Trophoblast cell (in vitro differentiated cells and primary cell): ENCODE data around the gene VEPH1.

Experiments
- DNase-seq, 2 donors: peaks; one replicate each; pipeline ENCODE4 v3.0.0-alpha.2; 2016
- H2AFZ ChIP-seq: 2 replicates; pipeline ENCODE4 v1.6.1; 2013; ENCODE audit warnings: low read length, moderate library complexity, mild to moderate bottlenecking; ENCODE audit not compliant: insufficient read depth, poor library complexity
- H2AK5ac ChIP-seq: 2 replicates; pipeline ENCODE4 v1.6.1; 2013; ENCODE audit warnings: mild to moderate bottlenecking, low read length
- H2BK120ac ChIP-seq: 2 replicates; pipeline ENCODE4 v1.6.1; 2013; ENCODE audit warnings: low read length, mild to moderate bottlenecking, moderate library complexity; ENCODE audit not compliant: insufficient read depth, poor library complexity
- H2BK12ac ChIP-seq: 2 replicates; pipeline ENCODE4 v1.6.1; 2013; ENCODE audit warnings: mild to moderate bottlenecking, low read length, moderate library complexity
- H2BK5ac ChIP-seq: 2 replicates; pipeline ENCODE4 v1.6.1; 2013; ENCODE audit warnings: low read length, low read depth, moderate library complexity, mild to moderate bottlenecking; ENCODE audit not compliant: poor library complexity
- H3K14ac ChIP-seq: 2 replicates; pipeline ENCODE4 v1.6.1; 2013; ENCODE audit warnings: mild to moderate bottlenecking, low read length
- H3K18ac ChIP-seq: 2 replicates; pipeline ENCODE4 v1.6.1; 2013; ENCODE audit warnings: mild to moderate bottlenecking, low read length
- H3K23ac ChIP-seq: 2 replicates; pipeline ENCODE4 v1.6.1; 2013; ENCODE audit warnings: low read length
- H3K27ac ChIP-seq: 2 replicates; pipeline ENCODE4 v1.5.1; 2013; ENCODE audit warnings: low read depth, mild to moderate bottlenecking, inconsistent platforms, low read length, moderate library complexity
- H3K27me3 ChIP-seq: 2 replicates; pipeline ENCODE4 v1.6.1; 2013; ENCODE audit warnings: inconsistent platforms, mild to moderate bottlenecking, low read length, moderate library complexity; ENCODE audit not compliant: insufficient read depth
- H3K36me3 ChIP-seq, 2 experiments: 1 replicate in 1 of 2; 2 replicates in 1 of 2; pipeline ENCODE4 v1.6.1; 2013; ENCODE audit warnings: low read length in 2 of 2, mild to moderate bottlenecking in 2 of 2, moderate library complexity in 1 of 2; ENCODE audit not compliant: insufficient read depth in 2 of 2, control insufficient read depth in 1 of 2
- H3K4ac ChIP-seq: 2 replicates; pipeline ENCODE4 v1.6.1; 2013; ENCODE audit warnings: low read depth, mild to moderate bottlenecking, low read length, moderate library complexity
- H3K4me1 ChIP-seq, 2 experiments: 1 replicate in 1 of 2; 2 replicates in 1 of 2; pipeline ENCODE4 v1.6.1; 2013; ENCODE audit warnings: low read length in 2 of 2, mild to moderate bottlenecking in 2 of 2, moderate library complexity in 1 of 2; ENCODE audit not compliant: insufficient read depth in 2 of 2, control insufficient read depth in 1 of 2
- H3K4me2 ChIP-seq: 2 replicates; pipeline ENCODE4 v1.6.1; 2013; ENCODE audit warnings: inconsistent platforms, mild to moderate bottlenecking, low read length, moderate library complexity
- H3K4me3 ChIP-seq: 2 replicates; pipeline ENCODE4 v1.5.1; 2013; ENCODE audit warnings: mild to moderate bottlenecking, low read depth, low read length, inconsistent platforms
- H3K79me1 ChIP-seq: one replicate; pipeline ENCODE4 v1.6.1; 2013; ENCODE audit warnings: low read length
- H3K79me2 ChIP-seq: 2 replicates; pipeline ENCODE4 v1.6.1; 2013; ENCODE audit warnings: low read length, mild to moderate bottlenecking; ENCODE audit not compliant: control insufficient read depth, insufficient read depth, poor library complexity
- H3K9ac ChIP-seq: 2 replicates; pipeline ENCODE4 v1.6.1; 2013; ENCODE audit warnings: mild to moderate bottlenecking, low read length
- H3K9me3 ChIP-seq: 2 replicates; pipeline ENCODE4 v1.6.1; 2013; ENCODE audit warnings: low read depth, mild to moderate bottlenecking, control low read depth, inconsistent platforms, low read length; ENCODE audit not compliant: insufficient read depth
- H4K12ac ChIP-seq: 2 replicates; pipeline ENCODE4 v1.6.1; 2013; ENCODE audit warnings: low read depth, mild to moderate bottlenecking, low read length, moderate library complexity
- H4K8ac ChIP-seq: 2 replicates; pipeline ENCODE4 v1.6.1; 2013; ENCODE audit warnings: low read depth, mild to moderate bottlenecking, low read length, moderate library complexity
- H4K91ac ChIP-seq: one replicate; pipeline ENCODE4 v1.6.1; 2013; ENCODE audit warnings: low read depth, mild to moderate bottlenecking, low read length, moderate library complexity
- WGBS: extraction: QIAGEN DNeasy Blood & Tissue Kit; methylation state at CpG from one replicate; pipeline ENCODE4 v1.1.7; 2013; ENCODE audit warnings: missing lambda C conversion rate; ENCODE audit not compliant: insufficient read length, insufficient coverage; ENCODE audit errors: extremely low coverage; 5-methylcytosine and 5-hydroxymethylcytosine counted together

Gene VEPH1

DNA sequence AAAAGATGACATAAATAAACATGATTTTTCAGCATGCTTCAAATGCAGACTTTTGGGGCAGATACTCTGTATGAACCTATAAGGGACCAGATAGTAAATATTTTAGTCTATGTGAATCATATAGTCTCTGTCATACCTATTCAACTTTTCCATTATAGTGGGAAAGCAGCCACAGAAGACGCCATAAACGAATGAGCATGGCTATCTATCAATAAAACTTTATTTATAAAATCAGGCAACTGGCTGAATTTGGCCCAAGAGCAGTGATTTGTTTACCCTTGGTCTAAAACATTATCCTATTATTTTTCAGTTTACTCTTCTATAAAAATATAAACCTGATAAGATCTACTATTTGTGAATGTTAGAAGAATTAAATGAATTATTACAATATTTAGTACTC lies 25.9 kb upstream of the VEPH1 start:
- H3K4ac ChIP-seq = no peak overlapping the region
- no peak overlapping the region for H2BK120ac ChIP-seq
- peaks cover 0 to 2% of the 10 kb centered on the region in 2 experiments for H3K4me1 ChIP-seq
- no peak overlapping the region for H3K23ac ChIP-seq
- H3K27me3 ChIP-seq = no peaks in the 10 kb centered on the region
- H3K79me2 ChIP-seq = no peaks in the 10 kb centered on the region
- H3K9ac ChIP-seq = no peak overlapping the region
- no peak overlapping the region for H2AFZ ChIP-seq
- H3K4me3 ChIP-seq = no peak overlapping the region
- no peak overlapping the region for H3K4me2 ChIP-seq
- no peak for DNase-seq
- H4K91ac ChIP-seq = no peak overlapping the region
- H3K9me3 ChIP-seq = no peaks in the 10 kb centered on the region
- no peaks in the 10 kb centered on the region for H3K79me1 ChIP-seq
- H2BK5ac ChIP-seq = no peak overlapping the region
- H3K18ac ChIP-seq = no peak overlapping the region
- no peak overlapping the region for H3K27ac ChIP-seq
- H3K14ac ChIP-seq = no peak overlapping the region
- H2AK5ac ChIP-seq = no peak overlapping the region
- no peak overlapping the region for H2BK12ac ChIP-seq
- WGBS = no CpG with 5 or more reads among the region's 2 CpGs
- no peak overlapping the region for H4K12ac ChIP-seq
- H3K36me3 ChIP-seq = no peaks in the 10 kb centered on the region
- no peak overlapping the region for H4K8ac ChIP-seq

DNA sequence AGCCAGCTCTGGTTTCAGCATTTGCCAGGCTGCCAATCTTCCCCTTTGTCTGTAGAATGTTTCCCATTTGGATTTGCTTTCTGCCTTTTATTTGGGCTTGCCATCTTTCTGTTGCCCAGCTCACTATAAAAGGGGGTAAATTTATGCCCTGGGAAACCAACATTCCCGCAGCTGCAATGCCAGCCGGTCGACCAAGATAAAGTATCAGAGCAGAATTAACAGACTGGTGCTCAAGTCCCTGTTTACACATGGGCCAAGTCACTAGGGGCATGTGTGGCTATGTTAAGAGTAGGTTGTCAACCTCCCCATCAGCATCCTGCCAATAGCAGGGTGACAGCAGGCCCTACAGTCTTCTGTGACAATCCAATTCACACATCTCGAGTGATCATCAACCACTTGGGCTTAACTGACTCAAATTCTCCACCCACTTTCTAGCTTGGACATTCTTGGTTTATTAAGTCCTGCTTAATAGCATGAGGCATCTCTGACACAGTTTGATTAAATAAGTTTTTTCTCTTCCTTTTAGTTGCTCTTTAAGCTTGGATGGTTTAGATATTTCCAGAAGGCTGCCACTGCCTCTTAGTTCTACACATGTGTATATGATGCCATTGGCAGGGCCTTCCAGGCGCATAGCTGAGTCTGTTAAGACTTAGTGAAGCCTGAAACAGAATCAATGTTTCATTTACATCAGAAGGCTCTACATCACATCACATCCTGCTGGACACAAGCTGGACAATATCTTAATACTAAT lies 24.1 kb upstream of the VEPH1 start:
- Histone ChIP-seq H2BK12ac (no peak overlapping the region), H3K23ac (no peak overlapping the region), H3K9ac (no peak overlapping the region), H3K27me3 (no peaks in the 10 kb centered on the region), H3K18ac (no peak overlapping the region), H2BK120ac (no peak overlapping the region), H3K4me2 (no peak overlapping the region), H2AK5ac (no peak overlapping the region), H3K4me1 (peaks cover 0 to 2% of the 10 kb centered on the region in 2 experiments), H3K27ac (no peak overlapping the region), H3K79me1 (no peaks in the 10 kb centered on the region), H4K91ac (no peak overlapping the region), H3K9me3 (no peaks in the 10 kb centered on the region), H3K36me3 (no peaks in the 10 kb centered on the region), H2BK5ac (no peak overlapping the region), H4K8ac (no peak overlapping the region), H3K4me3 (no peak overlapping the region), H2AFZ (no peak overlapping the region), H4K12ac (no peak overlapping the region), H3K4ac (no peak overlapping the region), H3K79me2 (no peaks in the 10 kb centered on the region), H3K14ac (no peak overlapping the region)
- no CpG with 5 or more reads among the region's 5 CpGs for WGBS
- no peak for DNase-seq

DNA sequence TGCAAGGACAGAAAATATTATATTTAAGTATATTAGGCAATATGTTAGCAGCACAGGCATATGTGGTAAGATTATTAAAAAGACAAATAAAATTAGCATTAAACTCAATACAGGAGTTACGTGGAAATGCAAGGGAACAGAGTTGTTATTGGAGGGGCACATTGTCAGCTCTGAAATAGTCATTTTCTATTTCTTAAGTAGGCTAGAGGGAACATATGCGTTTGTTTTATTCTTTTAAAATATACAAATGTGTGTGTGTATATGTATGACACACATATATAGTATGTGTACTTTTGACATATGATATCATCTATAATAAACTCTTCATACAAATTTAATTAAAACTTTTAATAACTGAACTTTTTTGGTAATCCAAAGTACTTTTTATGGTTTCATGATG lies 22.8 kb upstream of the VEPH1 start:
- no peak overlapping the region for H3K9ac ChIP-seq
- H3K4ac ChIP-seq = no peak overlapping the region
- H3K4me2 ChIP-seq = no peak overlapping the region
- H3K79me1 ChIP-seq = no peaks in the 10 kb centered on the region
- H4K12ac ChIP-seq = no peak overlapping the region
- no peaks in the 10 kb centered on the region for H3K27me3 ChIP-seq
- H2AFZ ChIP-seq = no peak overlapping the region
- H4K8ac ChIP-seq = no peak overlapping the region
- DNase-seq = no peak
- no peak overlapping the region for H2BK12ac ChIP-seq
- H3K14ac ChIP-seq = no peak overlapping the region
- no peaks in the 10 kb centered on the region for H3K36me3 ChIP-seq
- H4K91ac ChIP-seq = no peak overlapping the region
- no peak overlapping the region for H2BK5ac ChIP-seq
- H3K27ac ChIP-seq = no peak overlapping the region
- no peaks in the 10 kb centered on the region for H3K9me3 ChIP-seq
- no CpG with 5 or more reads among the region's 2 CpGs for WGBS
- no peak overlapping the region for H3K18ac ChIP-seq
- H2AK5ac ChIP-seq = no peak overlapping the region
- H3K79me2 ChIP-seq = no peaks in the 10 kb centered on the region
- H3K4me1 ChIP-seq = no peaks in the 10 kb centered on the region
- H3K23ac ChIP-seq = no peak overlapping the region
- H2BK120ac ChIP-seq = no peak overlapping the region
- no peak overlapping the region for H3K4me3 ChIP-seq

DNA sequence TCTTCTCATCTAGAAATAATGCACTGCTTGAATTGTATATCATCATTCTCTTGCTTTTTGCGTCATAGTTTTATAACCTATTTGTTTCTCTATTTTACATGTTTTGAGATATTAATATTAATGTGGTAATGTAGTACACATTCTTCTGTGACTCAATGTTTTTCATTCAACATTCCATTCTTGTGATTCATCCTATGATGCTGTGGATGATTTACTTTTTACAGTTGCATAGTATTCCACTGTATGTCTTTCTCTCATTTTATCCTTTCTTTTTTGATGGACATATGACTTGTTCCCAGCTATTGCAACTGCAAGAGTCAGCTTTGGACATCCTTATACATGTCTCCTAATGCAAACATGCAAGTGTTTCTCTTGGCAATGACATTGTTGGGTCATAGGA lies 20.6 kb upstream of the VEPH1 start:
- no CpG with 5 or more reads among the region's 1 CpG for WGBS
- Histone ChIP-seq H3K4me2 (no peak overlapping the region), H2AFZ (no peak overlapping the region), H3K9me3 (no peaks in the 10 kb centered on the region), H2BK12ac (no peak overlapping the region), H3K4me1 (no peaks in the 10 kb centered on the region), H3K79me1 (no peaks in the 10 kb centered on the region), H3K27ac (no peak overlapping the region), H3K4ac (no peak overlapping the region), H3K14ac (no peak overlapping the region), H2AK5ac (no peak overlapping the region), H2BK5ac (no peak overlapping the region), H4K12ac (no peak overlapping the region), H3K79me2 (no peaks in the 10 kb centered on the region), H3K23ac (no peak overlapping the region), H3K18ac (no peak overlapping the region), H2BK120ac (no peak overlapping the region), H3K27me3 (no peaks in the 10 kb centered on the region), H4K8ac (no peak overlapping the region), H3K4me3 (no peak overlapping the region), H4K91ac (no peak overlapping the region), H3K9ac (no peak overlapping the region), H3K36me3 (no peaks in the 10 kb centered on the region)
- no peak for DNase-seq
